ENCODE results near the gene TNPO1. TPM values are rescaled to one million over a fixed set of nuclear protein-coding genes. Genes with fewer than 3 reads are reported as not detected.

The TNPO1 gene
- total and polyA plus RNA-seq, 2 of the 13 experiments (the other 11 are each of a cell fraction or from before 2014, with no cell fraction given): 26.7 to 123 TPM

GRCh38 chr5:72947498-72947897, 131.0 kb downstream of the TNPO1 start (continued):
- TF ChIP-seq ZNF335 (CRISPR knock-in tag; IDR thresholded peaks at IDR 0.05): no peak
- no peak for TF ChIP-seq MIER3 (CRISPR knock-in tag; IDR thresholded peaks at IDR 0.05; ENCODE audit: borderline replicate concordance)
- no peak for TF ChIP-seq ZSCAN31 (CRISPR knock-in tag; IDR thresholded peaks at IDR 0.05; ENCODE audit: low read depth)
- TF ChIP-seq KMT2B (CRISPR knock-in tag; IDR thresholded peaks at IDR 0.05): no peak
- TF ChIP-seq ZNF431 (CRISPR knock-in tag; IDR thresholded peaks at IDR 0.05; ENCODE audit: borderline replicate concordance, low read depth): no peak
- TF ChIP-seq ZNF703 (CRISPR knock-in tag; IDR thresholded peaks at IDR 0.05; ENCODE audit: borderline replicate concordance): no peak
- TF ChIP-seq PCBP1 (IDR thresholded peaks at IDR 0.05; ENCODE audit: borderline replicate concordance, low read depth, low read length): no peak
- no peak for TF ChIP-seq REST (IDR thresholded peaks at IDR 0.05; ENCODE audit: borderline replicate concordance in 1 of 2, low read depth in 1 of 2, low read length in 2 of 2)
- no peak for TF ChIP-seq ZNF282 (IDR thresholded peaks at IDR 0.05; ENCODE audit: partially characterized antibody)

GRCh38 chr5:72949481-72949880, 133.0 kb downstream of the TNPO1 start:
- Histone ChIP-seq H2AFZ (ENCODE audit: low read length) (no peak overlapping the region), H3K27me3 (ENCODE audit: control insufficient read depth in 1 of 2, insufficient read depth in 2 of 2, low read length in 2 of 2) (no peaks in the 10 kb centered on the region), H3K4me3 (replicated peaks in 1 of 3; ENCODE audit: insufficient read depth in 1 of 3, low read depth in 2 of 3, low read length in 3 of 3) (no peak overlapping the region), H3K9me3 (ENCODE audit: low read length) (no peaks in the 10 kb centered on the region), H4K20me1 (ENCODE audit: insufficient read depth, low read length) (no peaks in the 10 kb centered on the region), H3K4me1 (ENCODE audit: insufficient read depth, low read length) (peaks cover 22% of the 10 kb centered on the region), H3K9ac (ENCODE audit: insufficient read depth, low read depth, low read length) (no peak overlapping the region), H3K79me2 (ENCODE audit: insufficient read depth, low read length) (no peaks in the 10 kb centered on the region), H3K36me3 (replicated peaks in 1 of 2; ENCODE audit: control insufficient read depth in 1 of 2, insufficient read depth in 2 of 2, low read length in 2 of 2) (no peaks in the 10 kb centered on the region), H3K4me2 (ENCODE audit: low read depth, low read length) (no peak overlapping the region), H3K27ac (ENCODE audit: extremely low read length, insufficient read depth, low read length) (no peak overlapping the region)
- no TSS peak for BruUV-seq (replicated peaks)
- intact Hi-C loops (cut with micrococcal nuclease; ENCODE audit: unreplicated experiment): no loop called here
- CTCF ChIA-PET (ENCODE audit: low intra/inter-chr PET ratio, low total read pairs): no interaction called here
- in situ Hi-C loops (cut with HindIII; ENCODE audit: extremely low pct_ligation_motif_present, low pct_unique_long_range_greater_than_20kb): no loop called here
- POLR2A ChIA-PET: no interaction called here
- DNase-seq (ENCODE audit: low spot score) (no peak), ATAC-seq (no peak), FAIRE-seq (no peak)
- no peak for TF ChIP-seq ZNF788 (CRISPR knock-in tag; IDR thresholded peaks at IDR 0.05; ENCODE audit: borderline replicate concordance)
- TF ChIP-seq MBD4 (IDR thresholded peaks at IDR 0.05; ENCODE audit: borderline replicate concordance, low read length): no peak
- no peak for TF ChIP-seq TP53 (CRISPR knock-in tag; conservative IDR thresholded peaks at IDR 0.05)
- no peak for TF ChIP-seq ARID2 (CRISPR knock-in tag; IDR thresholded peaks at IDR 0.05; ENCODE audit: borderline replicate concordance)
- TF ChIP-seq ZBTB2 (CRISPR knock-in tag; IDR thresholded peaks at IDR 0.05; ENCODE audit: low read depth): no peak
- TF ChIP-seq SOX13 (IDR thresholded peaks at IDR 0.05): no peak
- no peak for TF ChIP-seq SOX13 (CRISPR knock-in tag; conservative IDR thresholded peaks at IDR 0.05 in 1 of 2, IDR thresholded peaks at IDR 0.05 in 1 of 2)
